Activated CD4-positive, alpha-beta memory T cell treated with anti-CD3 and anti-CD28 coated beads for 36 hours (primary cell): ENCODE results near the gene PSRC1. TPM values are rescaled to one million over a fixed set of nuclear protein-coding genes. Genes with fewer than 3 reads are reported as not detected.
A peak's percentile ranks its signal among the peaks of the same experiment; 100 is the strongest.
"Not testable (repeated sequence)": the region's sequence is repeated elsewhere in the genome, so short reads cannot be mapped to it uniquely, and the experiment has no call there.

Experiments
- CTCF ChIA-PET: fragments of 350-600 bp; sonication (Branson Sonifier 250); formaldehyde crosslinking; loops from one replicate; lab custom pipeline; 2021; ENCODE audit warnings: antibody characterized with exemption, inconsistent platforms; lab: Charles Lee
- POLR2A ChIA-PET: fragments of 350-600 bp; sonication (Branson Sonifier 250); formaldehyde crosslinking; loops from one replicate; lab custom pipeline; 2021; ENCODE audit warnings: antibody characterized with exemption; lab: Charles Lee
- DNase-seq: peaks from one replicate; pipeline ENCODE4 v3.0.0-alpha.2; 2020
- H3K27ac Mint-ChIP-seq: one replicate; pipeline ENCODE4 v1.8.0; 2021; ENCODE audit warnings: mixed read lengths
- H3K27me3 Mint-ChIP-seq: one replicate; pipeline ENCODE4 v1.8.0; 2021; ENCODE audit warnings: mixed read lengths
- H3K36me3 Mint-ChIP-seq: one replicate; pipeline ENCODE4 v1.8.0; 2021; ENCODE audit warnings: mixed read lengths
- H3K4me1 Mint-ChIP-seq: one replicate; pipeline ENCODE4 v1.8.0; 2021; ENCODE audit warnings: low read depth, mixed read lengths
- H3K4me3 Mint-ChIP-seq: one replicate; pipeline ENCODE4 v1.8.0; 2021; ENCODE audit warnings: mild to moderate bottlenecking, mixed read lengths
- H3K9me3 Mint-ChIP-seq: one replicate; pipeline ENCODE4 v1.8.0; 2021; ENCODE audit warnings: mixed read lengths
- intact Hi-C: fragments of 100-400 bp; cut with micrococcal nuclease; formaldehyde crosslinking; loops from one replicate; pipeline ENCODE4 v1.15.1; 2023
- total RNA-seq, 2 experiments: library from RNA; stranded (reverse); gene quantifications; one replicate each; pipeline ENCODE4 v1.2.3, GENCODE V29; 2021

PSRC1 gene
- total RNA-seq, 2 experiments from 2014 or later, result 14.9 to 16.3 TPM

GRCh38 chr1:109294481-109294880, 11.5 kb upstream of the PSRC1 start:
- POLR2A ChIA-PET, result no interaction called here
- Mint-ChIP-seq H3K27ac (no peak overlapping the region), H3K4me1 (no peaks in the 10 kb centered on the region), H3K4me3 (no peak overlapping the region), H3K27me3 (peaks cover 18% of the 10 kb centered on the region), H3K9me3 (no peaks in the 10 kb centered on the region), H3K36me3 (no peaks in the 10 kb centered on the region)
- no peak for DNase-seq
- intact Hi-C loops, result no loop called here
- CTCF ChIA-PET, result no interaction called here

DNA sequence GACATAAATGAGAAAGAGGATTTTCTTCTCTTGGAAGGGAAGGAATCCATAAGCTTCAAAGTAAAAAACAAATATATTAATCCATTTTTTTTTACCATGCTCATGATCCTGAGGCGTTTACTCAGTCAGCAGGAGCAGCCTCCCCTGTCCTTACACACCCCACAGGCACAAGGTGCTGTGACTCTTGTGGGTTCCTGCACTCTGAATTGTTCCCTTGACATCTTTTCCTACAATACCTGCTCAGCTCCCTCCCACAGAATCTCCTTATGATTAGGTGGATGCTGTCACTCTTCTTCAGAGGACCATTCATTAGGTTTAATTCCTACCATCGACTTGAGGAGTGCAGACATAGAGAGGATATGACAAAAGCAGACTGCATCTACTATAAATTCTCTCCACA, 10.1 kb upstream of the PSRC1 start:
- POLR2A ChIA-PET, result no interaction called here
- H3K27me3 Mint-ChIP-seq, result peaks cover 8% of the 10 kb centered on the region
- no peaks in the 10 kb centered on the region for H3K9me3 Mint-ChIP-seq
- CTCF ChIA-PET, result interaction anchor here (0.8 kb wide), 1 partner anchor 16 kb away, joined by 3 read pairs; no protein-coding TSS in a partner anchor
- no peak overlapping the region for H3K4me3 Mint-ChIP-seq
- DNase-seq, result no peak
- intact Hi-C loops, result no loop called here
- H3K27ac Mint-ChIP-seq, result no peak overlapping the region
- H3K36me3 Mint-ChIP-seq, result no peaks in the 10 kb centered on the region
- H3K4me1 Mint-ChIP-seq, result no peaks in the 10 kb centered on the region

- Mint-ChIP-seq H3K36me3 (no peaks in the 10 kb centered on the region), H3K27ac (no peak overlapping the region), H3K4me1 (no peaks in the 10 kb centered on the region), H3K27me3 (peaks cover 8% of the 10 kb centered on the region), H3K9me3 (no peaks in the 10 kb centered on the region), H3K4me3 (no peak overlapping the region)
- intact Hi-C loops, result no loop called here
- ChIA-PET POLR2A (no interaction called here), CTCF (interaction anchor here (0.8 kb wide), 1 partner anchor 16 kb away, joined by 3 read pairs; no protein-coding TSS in a partner anchor)
- no peak for DNase-seq
These were observed 9.4 kb upstream of the PSRC1 start for GRCh38 chr1:109292364-109292763.

DNA sequence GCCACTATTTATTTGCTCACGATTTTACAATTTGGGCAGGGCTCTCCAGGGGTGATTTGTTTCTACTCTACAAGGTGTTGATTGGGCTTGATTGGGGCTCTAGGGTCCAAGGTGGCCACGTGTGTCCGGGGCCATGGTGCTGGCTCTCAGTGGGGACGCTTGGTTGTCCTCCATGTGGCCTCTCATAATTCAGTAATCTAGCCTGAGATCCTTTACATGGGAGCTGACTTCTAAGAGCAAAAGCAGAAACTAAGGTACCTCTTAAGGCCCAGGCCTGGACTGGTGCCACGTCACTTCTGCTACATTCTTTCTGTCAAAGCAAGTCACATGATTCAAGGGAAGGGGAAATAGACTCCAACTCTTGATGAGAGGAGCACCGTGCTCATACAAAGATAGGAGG, 8.1 kb upstream of the PSRC1 start:
- H3K27me3 Mint-ChIP-seq, result peaks cover 8% of the 10 kb centered on the region
- no peaks in the 10 kb centered on the region for H3K4me1 Mint-ChIP-seq
- H3K27ac Mint-ChIP-seq, result no peak overlapping the region
- no peaks in the 10 kb centered on the region for H3K36me3 Mint-ChIP-seq
- intact Hi-C loops, result no loop called here
- ChIA-PET POLR2A (no interaction called here), CTCF (interaction anchor here (0.6 kb wide), 1 partner anchor 27 kb away, joined by 4 read pairs; no protein-coding TSS in a partner anchor)
- DNase-seq, result no peak
- H3K4me3 Mint-ChIP-seq, result no peak overlapping the region
- H3K9me3 Mint-ChIP-seq, result no peaks in the 10 kb centered on the region

GRCh38 chr1:109290137-109290536, 7.2 kb upstream of the PSRC1 start:
- no peak for DNase-seq
- Mint-ChIP-seq H3K9me3 (no peaks in the 10 kb centered on the region), H3K36me3 (no peaks in the 10 kb centered on the region), H3K27ac (no peak overlapping the region), H3K4me1 (no peaks in the 10 kb centered on the region), H3K27me3 (peaks cover 3% of the 10 kb centered on the region), H3K4me3 (no peak overlapping the region)
- CTCF ChIA-PET, result no interaction called here
- intact Hi-C loops, result no loop called here
- POLR2A ChIA-PET, result no interaction called here

DNA sequence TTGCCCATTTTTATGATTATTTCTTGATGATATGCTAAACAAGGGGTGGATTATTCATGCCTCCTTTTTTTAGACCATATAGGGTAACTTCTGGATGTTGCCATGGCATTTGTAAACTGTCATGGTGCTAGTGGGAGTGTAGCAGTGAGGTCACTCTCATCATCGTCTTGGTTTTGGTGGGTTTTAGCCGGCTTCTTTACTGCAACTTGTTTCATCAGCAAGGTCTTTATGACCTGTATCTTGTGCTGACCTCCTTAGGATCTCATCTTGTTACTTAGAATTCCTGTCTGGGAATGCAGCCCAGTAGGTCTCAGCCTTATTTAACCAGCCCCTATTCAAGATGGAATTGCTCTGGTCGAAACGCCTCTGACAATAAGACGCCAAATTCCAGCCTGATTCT, 3.8 kb upstream of the PSRC1 start:
- intact Hi-C loops, POLR2A ChIA-PET: not testable (repeated sequence)

DNA sequence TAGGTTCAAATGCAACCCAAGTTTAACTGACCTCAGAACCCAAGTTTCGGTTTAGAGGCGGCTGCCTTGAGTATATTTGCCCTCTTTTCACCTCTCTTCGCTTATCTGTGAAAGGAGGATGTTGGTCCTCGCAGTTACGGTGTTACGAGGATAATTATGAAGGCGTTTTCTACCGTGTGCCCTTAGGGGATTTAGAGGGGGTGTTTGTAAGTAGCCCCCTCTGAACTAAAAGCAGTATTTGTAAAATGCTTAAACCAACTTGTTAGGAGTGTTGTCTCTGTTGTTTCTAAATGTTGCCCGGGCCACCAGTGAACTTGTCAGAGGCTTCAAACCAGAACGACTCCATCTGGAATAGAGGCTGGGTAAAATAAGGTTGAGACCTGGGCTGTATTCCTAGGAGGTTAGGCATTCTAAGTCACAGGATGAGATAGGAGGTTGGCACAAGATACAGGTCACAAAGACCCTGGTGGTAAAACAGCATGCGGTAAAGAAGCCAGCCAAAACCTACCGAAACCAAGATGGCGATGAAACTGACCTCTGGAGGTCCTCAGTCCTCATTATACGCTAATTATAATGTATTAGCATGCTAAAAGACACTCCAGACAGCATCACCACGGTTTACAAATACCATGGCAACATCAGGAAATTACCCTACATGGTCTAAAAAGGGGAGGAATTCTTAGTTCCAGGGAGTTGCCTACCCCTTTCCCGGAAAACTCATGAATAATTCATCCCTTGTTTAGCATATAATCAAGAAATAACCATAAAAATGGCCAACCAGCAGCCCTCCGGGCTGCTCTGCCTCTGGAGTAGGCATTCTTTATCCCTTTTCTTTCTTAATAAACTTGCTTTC, 1.0 kb upstream of the PSRC1 start:
- peak overlapping the region; percentile 95 for H3K4me3 Mint-ChIP-seq
- H3K27me3 Mint-ChIP-seq, result no peaks in the 10 kb centered on the region
- H3K27ac Mint-ChIP-seq, result peak overlapping the region; percentile 89
- ChIA-PET CTCF (interaction anchor here (0.8 to 4.9 kb wide), 8 partner anchors 11 to 248 kb away, joined by 3 to 69 read pairs (median 4); partner anchors contain the start of gene SORT1), POLR2A (no interaction called here)
- peaks cover 12% of the 10 kb centered on the region for H3K4me1 Mint-ChIP-seq
- no peaks in the 10 kb centered on the region for H3K9me3 Mint-ChIP-seq
- DNase-seq, result no peak
- H3K36me3 Mint-ChIP-seq, result no peaks in the 10 kb centered on the region
- intact Hi-C loops, result loop anchor here (1.0 to 5.0 kb wide), 5 partner anchors 142 to 750 kb away; partner anchors contain the start of genes ATXN7L2, PSMA5 and STRIP1

More for the DNA sequence above, 3.8 kb upstream of the PSRC1 start:
- DNase-seq, H3K4me3 Mint-ChIP-seq, CTCF ChIA-PET, H3K9me3 Mint-ChIP-seq, H3K27ac Mint-ChIP-seq, H3K36me3 Mint-ChIP-seq, H3K27me3 Mint-ChIP-seq: not testable (repeated sequence)
- H3K4me1 Mint-ChIP-seq, result peaks cover 12% of the 10 kb centered on the region

- Mint-ChIP-seq H3K4me1 (peaks cover 12% of the 10 kb centered on the region), H3K9me3 (no peaks in the 10 kb centered on the region), H3K27ac (no peak overlapping the region), H3K27me3 (no peaks in the 10 kb centered on the region), H3K4me3 (peak overlapping the region; percentile 95), H3K36me3 (no peaks in the 10 kb centered on the region)
- DNase-seq, result no peak
- POLR2A ChIA-PET, result interaction anchor here (0.9 to 1.5 kb wide), 4 partner anchors 57 to 182 kb away, joined by 3 to 6 read pairs (median 4); partner anchors contain the start of gene SORT1
- CTCF ChIA-PET, result interaction anchor here (0.6 to 4.9 kb wide), 17 partner anchors 13 to 950 kb away, joined by 3 to 69 read pairs (median 4); partner anchors contain the start of gene SORT1
- intact Hi-C loops, result loop anchor here (2.0 to 5.0 kb wide), 3 partner anchors 200 to 340 kb away; partner anchors contain the start of gene ATXN7L2
These were observed 421 bp downstream of the PSRC1 start for GRCh38 chr1:109282497-109282951.

DNA sequence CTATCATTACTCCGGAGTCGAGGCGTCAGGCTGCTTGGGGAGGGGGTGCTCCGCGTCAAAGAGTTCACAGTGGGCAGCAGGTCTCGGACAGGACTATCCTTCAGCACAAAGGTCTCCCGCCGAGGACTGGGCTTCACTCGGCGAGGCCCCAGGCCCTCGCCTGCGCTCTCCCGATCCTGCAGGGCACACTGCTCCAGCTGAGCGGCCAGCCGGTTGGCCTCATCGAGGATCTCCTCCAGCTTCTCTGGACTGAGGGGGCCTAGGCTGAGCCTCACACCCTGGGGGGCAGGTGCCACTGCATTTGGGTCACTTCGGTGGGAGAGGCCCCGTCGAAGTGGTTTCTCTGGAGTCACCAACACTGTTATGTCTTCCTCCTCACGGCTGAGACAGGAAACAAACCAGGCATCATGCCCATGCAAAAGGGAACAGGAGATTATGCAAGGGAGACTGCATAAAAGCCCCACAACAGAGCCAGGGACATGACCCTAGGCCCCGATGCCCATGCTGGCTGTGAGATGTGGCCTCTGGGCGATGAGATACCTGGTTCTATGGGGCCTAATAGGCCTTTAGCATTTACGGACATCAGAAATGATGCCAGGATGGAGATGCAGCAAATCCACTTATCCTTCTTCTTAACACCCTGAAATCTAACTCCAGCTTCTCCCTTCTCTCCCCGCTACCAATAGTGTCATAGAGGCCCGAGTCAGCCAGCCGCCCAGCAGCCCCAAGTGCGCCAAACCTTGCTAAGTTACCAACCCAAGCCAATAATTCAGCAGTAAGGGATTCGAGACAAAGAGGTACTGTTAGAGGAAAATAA, 1.1 kb downstream of the PSRC1 start:
- Mint-ChIP-seq H3K27ac (no peak overlapping the region), H3K27me3 (no peaks in the 10 kb centered on the region), H3K4me3 (peak overlapping the region; percentile 95), H3K4me1 (peaks cover 15% of the 10 kb centered on the region), H3K36me3 (no peaks in the 10 kb centered on the region), H3K9me3 (no peaks in the 10 kb centered on the region)
- DNase-seq, result no peak
- intact Hi-C loops, result loop anchor here (2.0 to 5.0 kb wide), 3 partner anchors 200 to 340 kb away; partner anchors contain the start of gene ATXN7L2
- CTCF ChIA-PET, result interaction anchor here (0.7 to 4.9 kb wide), 6 partner anchors 18 to 950 kb away, joined by 3 to 69 read pairs (median 6); partner anchors contain the start of gene SORT1
- POLR2A ChIA-PET, result interaction anchor here (0.9 to 1.5 kb wide), 3 partner anchors 57 to 181 kb away, joined by 3 to 6 read pairs (median 4); partner anchors contain the start of gene SORT1

- intact Hi-C loops, result loop anchor here (5.0 kb wide), 2 partner anchors 201 to 341 kb away; partner anchors contain the start of gene ATXN7L2
These were observed 2.1 kb downstream of the PSRC1 start for GRCh38 chr1:109280862-109281261.

DNA sequence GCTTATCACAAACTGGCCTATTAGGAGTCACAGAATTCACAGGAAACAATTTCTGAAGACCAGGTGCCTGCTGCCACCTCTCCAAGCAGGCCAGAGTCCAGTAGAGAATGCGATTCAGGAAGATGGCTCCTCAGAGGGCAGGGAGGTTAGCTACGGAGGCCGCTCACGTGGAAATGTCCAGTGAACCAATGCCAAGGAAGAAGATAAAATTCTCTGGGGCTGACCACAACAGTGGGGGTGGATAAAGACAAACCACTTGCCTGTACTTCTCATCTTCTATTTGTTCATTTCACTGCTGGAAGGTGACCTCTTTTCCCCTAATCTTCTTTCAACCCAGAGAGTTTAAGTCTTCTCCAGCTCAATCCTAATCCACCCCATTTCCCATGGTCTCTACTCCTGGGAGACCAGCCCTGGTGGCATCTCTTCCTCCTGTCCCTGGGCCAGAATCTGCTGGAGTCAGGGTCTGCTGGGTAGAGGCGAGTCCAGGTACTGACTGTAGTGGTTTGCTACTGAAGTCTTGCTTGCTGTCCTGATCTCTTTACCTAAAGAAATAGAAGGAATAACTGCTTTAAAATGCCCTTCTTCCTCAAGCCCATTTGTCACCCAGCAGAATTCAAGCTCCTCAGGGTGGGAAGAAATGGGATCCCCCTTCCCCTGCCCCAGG, 3.2 kb downstream of the PSRC1 start:
- POLR2A ChIA-PET, result no interaction called here
- no peak for DNase-seq
- intact Hi-C loops, result loop anchor here (5.0 to 10.0 kb wide), 3 partner anchors 75 to 343 kb away; partner anchors contain the start of gene ATXN7L2
- Mint-ChIP-seq H3K27me3 (no peaks in the 10 kb centered on the region), H3K4me3 (no peak overlapping the region), H3K27ac (no peak overlapping the region), H3K9me3 (no peaks in the 10 kb centered on the region), H3K36me3 (no peaks in the 10 kb centered on the region), H3K4me1 (peaks cover 15% of the 10 kb centered on the region)
- CTCF ChIA-PET, result interaction anchor here (0.7 to 5.4 kb wide), 6 partner anchors 11 to 253 kb away, joined by 3 to 205 read pairs (median 4); partner anchors contain the start of gene SORT1

More at GRCh38 chr1:109280862-109281261, 2.1 kb downstream of the PSRC1 start:
- Mint-ChIP-seq H3K27me3 (no peaks in the 10 kb centered on the region), H3K4me1 (peaks cover 15% of the 10 kb centered on the region), H3K27ac (no peak overlapping the region), H3K4me3 (no peak overlapping the region), H3K36me3 (no peaks in the 10 kb centered on the region), H3K9me3 (no peaks in the 10 kb centered on the region)
- DNase-seq, result no peak
- ChIA-PET CTCF (interaction anchor here (0.7 to 4.9 kb wide), 2 partner anchors 79 to 118 kb away, joined by 3 to 69 read pairs; partner anchors contain the start of gene SORT1), POLR2A (no interaction called here)
